ENCODE data around the gene INAFM2. TPM values are rescaled to one million over a fixed set of nuclear protein-coding genes. Genes with fewer than 3 reads are reported as not detected.
A peak's percentile ranks its signal among the peaks of the same experiment; 100 is the strongest.

Gene INAFM2
- total RNA-seq, 4 donors from 2014 or later, result 13.8 to 25.9 (median 20.5) TPM

- WGBS, 2 donors, result 84 to 89% methylated on average over 5 of the region's 5 CpGs
- H3K4me3 ChIP-seq, result no peak overlapping the region
- H3K27ac ChIP-seq, result no peak overlapping the region
- peaks cover 0 to 14% (median 4%) of the 10 kb centered on the region in 4 donors for H3K4me1 ChIP-seq
- TF ChIP-seq CTCF (IDR thresholded peaks at IDR 0.05) (no peak), EP300 (IDR thresholded peaks at IDR 0.05) (no peak), POLR2A (IDR thresholded peaks at IDR 0.05) (no peak)
- no peak for DNase-seq (ENCODE audit: low spot score in 2 of 2)
- no peaks in the 10 kb centered on the region for H3K36me3 ChIP-seq
- no peaks in the 10 kb centered on the region for H3K9me3 ChIP-seq
- H3K27me3 ChIP-seq, result no peaks in the 10 kb centered on the region
Observed at GRCh38 chr15:40365016-40365415, 41.5 kb downstream of the INAFM2 start.

GRCh38 chr15:40365624-40366456, 42.3 kb downstream of the INAFM2 start:
- Histone ChIP-seq H3K36me3 (no peaks in the 10 kb centered on the region), H3K27me3 (no peaks in the 10 kb centered on the region), H3K4me3 (no peak overlapping the region), H3K27ac (no peak overlapping the region), H3K4me1 (peaks cover 0 to 14% (median 4%) of the 10 kb centered on the region in 4 donors), H3K9me3 (no peaks in the 10 kb centered on the region)
- no peak for TF ChIP-seq CTCF (IDR thresholded peaks at IDR 0.05)
- no peak for TF ChIP-seq POLR2A (IDR thresholded peaks at IDR 0.05)
- no peak for TF ChIP-seq EP300 (IDR thresholded peaks at IDR 0.05)
- DNase-seq (ENCODE audit: low spot score in 2 of 2), result no peak
- 80 to 85% methylated on average over 11 of the region's 11 CpGs for WGBS, 2 donors

- 78 to 86% methylated on average over 13 to 14 of the region's 14 CpGs for WGBS, 2 donors
- H3K9me3 ChIP-seq, result no peaks in the 10 kb centered on the region
- peaks cover 0 to 14% (median 4%) of the 10 kb centered on the region in 4 donors for H3K4me1 ChIP-seq
- no peaks in the 10 kb centered on the region for H3K27me3 ChIP-seq
- no peak overlapping the region for H3K4me3 ChIP-seq
- H3K27ac ChIP-seq, result no peak overlapping the region
- no peak for TF ChIP-seq EP300 (IDR thresholded peaks at IDR 0.05)
- TF ChIP-seq POLR2A (IDR thresholded peaks at IDR 0.05), result no peak
- no peaks in the 10 kb centered on the region for H3K36me3 ChIP-seq
- DNase-seq (ENCODE audit: low spot score in 2 of 2), result no peak
Observed at GRCh38 chr15:40366457-40367370, 43.2 kb downstream of the INAFM2 start.

GRCh38 chr15:40367371-40367685, 43.8 kb downstream of the INAFM2 start:
- H3K27me3 ChIP-seq, result no peaks in the 10 kb centered on the region
- WGBS, 2 donors, result 79 to 89% methylated on average over 5 of the region's 5 CpGs
- H3K36me3 ChIP-seq, result no peaks in the 10 kb centered on the region
- H3K9me3 ChIP-seq, result no peaks in the 10 kb centered on the region
- DNase-seq (ENCODE audit: low spot score in 2 of 2), result no peak
- TF ChIP-seq CTCF (IDR thresholded peaks at IDR 0.05), result no peak
- TF ChIP-seq EP300 (IDR thresholded peaks at IDR 0.05), result no peak
- TF ChIP-seq POLR2A (IDR thresholded peaks at IDR 0.05), result no peak
- peak overlapping the region in 1 of 4 donors; percentile 35 for H3K27ac ChIP-seq
- H3K4me1 ChIP-seq, result peaks cover 0 to 14% (median 4%) of the 10 kb centered on the region in 4 donors
- peak overlapping the region in 1 of 4 donors; percentile 41 for H3K4me3 ChIP-seq

GRCh38 chr15:40367686-40368611, 44.5 kb downstream of the INAFM2 start:
- Histone ChIP-seq H3K36me3 (no peaks in the 10 kb centered on the region), H3K4me1 (peaks cover 0 to 14% (median 4%) of the 10 kb centered on the region in 4 donors), H3K27ac (peak overlapping the region in 2 of 4 donors; percentile 35 to 64), H3K27me3 (no peaks in the 10 kb centered on the region), H3K9me3 (no peaks in the 10 kb centered on the region), H3K4me3 (peak overlapping the region in 3 of 4 donors; percentile 20 to 51 (median 41))
- WGBS, 2 donors, result 24 to 50% methylated on average over 17 to 49 of the region's 91 CpGs
- TF ChIP-seq POLR2A (IDR thresholded peaks at IDR 0.05), result no peak
- TF ChIP-seq EP300 (IDR thresholded peaks at IDR 0.05), result peak in 1 of 2 donors; percentile 51
- peak; percentile 80 to 98 (median 95) for TF ChIP-seq CTCF (IDR thresholded peaks at IDR 0.05)
- DNase-seq (ENCODE audit: low spot score in 2 of 2), result peak; percentile 52 to 64

Data from tibial nerve (tissue), 4 donors.